GM23338 (cell line): Measurements from ENCODE around the gene KCNIP3. TPM values are rescaled to one million over a fixed set of nuclear protein-coding genes. Genes with fewer than 3 reads are reported as not detected.
A peak's percentile ranks its signal among the peaks of the same experiment; 100 is the strongest.

Experiments
- ATAC-seq: fragments of 200-7000 bp; cut with Tn5 transposase; 3 replicates; pipeline ENCODE4 v1.9.1; 2020
- DNase-seq: peaks from one replicate; pipeline ENCODE4 v3.0.0-alpha.2; 2015; ENCODE audit warnings: low spot score
- H2AFZ ChIP-seq: fragments of 200-600 bp; sonication (generic); 2 replicates; pipeline ENCODE4 v1.8.0; 2016; ENCODE audit warnings: antibody characterized with exemption, mild to moderate bottlenecking, moderate library complexity
- H3F3A ChIP-seq: fragments of 200-600 bp; sonication (generic); replicated peaks from 2 replicates; pipeline ENCODE4 v1.8.0; 2017; ENCODE audit warnings: antibody characterized with exemption, mixed run types, low read depth
- H3K27ac ChIP-seq: fragments of 200-600 bp; sonication (generic); 2 replicates; pipeline ENCODE4 v1.6.1; 2016; ENCODE audit warnings: low read depth
- H3K27me3 ChIP-seq: fragments of 200-600 bp; sonication (generic); 2 replicates; pipeline ENCODE4 v1.8.0; 2016; ENCODE audit warnings: mild to moderate bottlenecking, mixed run types, moderate library complexity; ENCODE audit not compliant: insufficient read depth
- H3K36me3 ChIP-seq: fragments of 200-600 bp; sonication (generic); 2 replicates; pipeline ENCODE4 v1.8.0; 2016; ENCODE audit warnings: mild to moderate bottlenecking; ENCODE audit not compliant: insufficient read depth
- H3K4me1 ChIP-seq: fragments of 200-600 bp; sonication (generic); 2 replicates; pipeline ENCODE4 v1.8.0; 2016; ENCODE audit warnings: mild to moderate bottlenecking, moderate library complexity; ENCODE audit not compliant: insufficient read depth
- H3K4me2 ChIP-seq: fragments of 200-600 bp; sonication (generic); 2 replicates; pipeline ENCODE4 v1.7.1; 2017; ENCODE audit warnings: mixed run types
- H3K4me3 ChIP-seq: fragments of 200-600 bp; sonication (generic); 2 replicates; pipeline ENCODE4 v1.6.1; 2016; ENCODE audit warnings: mixed run types
- H3K79me2 ChIP-seq: fragments of 200-600 bp; sonication (generic); replicated peaks from 2 replicates; pipeline ENCODE4 v1.8.0; 2017; ENCODE audit warnings: mild to moderate bottlenecking; ENCODE audit not compliant: insufficient read depth
- H3K9me2 ChIP-seq: fragments of 200-600 bp; sonication (generic); 2 replicates; pipeline ENCODE4 v1.8.0; 2017; ENCODE audit not compliant: insufficient read depth
- H4K20me1 ChIP-seq: fragments of 200-600 bp; sonication (generic); replicated peaks from 2 replicates; pipeline ENCODE4 v1.8.0; 2017; ENCODE audit warnings: mild to moderate bottlenecking; ENCODE audit not compliant: insufficient read depth
- H3K27ac Mint-ChIP-seq: 2 replicates; pipeline ENCODE4 v1.8.0; 2020; ENCODE audit warnings: inconsistent platforms, mild to moderate bottlenecking, moderate library complexity, mixed read lengths
- H3K27me3 Mint-ChIP-seq: 3 replicates; pipeline ENCODE4 v1.8.0; 2022; ENCODE audit warnings: low read depth, mild to moderate bottlenecking, moderate library complexity, mixed read lengths, inconsistent platforms; ENCODE audit not compliant: insufficient read depth, poor library complexity
- H3K36me3 Mint-ChIP-seq: 3 replicates; pipeline ENCODE4 v1.8.0; 2021; ENCODE audit warnings: low read depth, mild to moderate bottlenecking, inconsistent platforms, moderate library complexity, mixed read lengths
- H3K4me1 Mint-ChIP-seq: 3 replicates; pipeline ENCODE4 v1.8.0; 2020; ENCODE audit warnings: mild to moderate bottlenecking, inconsistent platforms, mixed read lengths
- H3K4me3 Mint-ChIP-seq: 3 replicates; pipeline ENCODE4 v1.8.0; 2021; ENCODE audit warnings: moderate library complexity, mild to moderate bottlenecking, inconsistent platforms, mixed read lengths
- H3K9me3 Mint-ChIP-seq: 3 replicates; pipeline ENCODE4 v1.8.0; 2020; ENCODE audit warnings: moderate library complexity, mild to moderate bottlenecking, inconsistent platforms, mixed read lengths
- CREB1 ChIP-seq: fragments of 250-450 bp; sonication (Bioruptor Pico); IDR thresholded peaks from 2 replicates; pipeline ENCODE4 v1.5.0; 2020; ENCODE audit warnings: low read depth, mild to moderate bottlenecking, moderate library complexity
- CTCF ChIP-seq, 2 experiments: fragments of 200-600 bp in 1 of 2; sonication (generic) in 1 of 2; conservative IDR thresholded peaks; 2 replicates each; pipeline versions ENCODE4 v1.5.1 to v1.6.1; 2016 to 2017; ENCODE audit warnings: antibody characterized with exemption in 2 of 2, low read depth in 2 of 2, mild to moderate bottlenecking in 2 of 2, moderate library complexity in 1 of 2
- EZH2phosphoT487 ChIP-seq: fragments of 200-600 bp; sonication (generic); IDR thresholded peaks from one replicate; pipeline ENCODE4 v1.8.1; 2018; ENCODE audit warnings: antibody characterized with exemption; ENCODE audit not compliant: unreplicated experiment
- JUNB ChIP-seq: IDR thresholded peaks from one replicate; pipeline ENCODE4 v1.6.1; 2016; ENCODE audit warnings: antibody characterized with exemption; ENCODE audit not compliant: unreplicated experiment
- NANOG ChIP-seq: IDR thresholded peaks from 2 replicates; pipeline ENCODE4 v1.6.1; 2016; ENCODE audit warnings: antibody characterized with exemption, borderline replicate concordance
- POLR2AphosphoS5 ChIP-seq: IDR thresholded peaks from 2 replicates; pipeline ENCODE4 v1.6.1; 2016; ENCODE audit warnings: antibody characterized with exemption, low read depth
- REST ChIP-seq: IDR thresholded peaks from one replicate; pipeline ENCODE4 v1.6.1; 2018; ENCODE audit warnings: antibody characterized with exemption; ENCODE audit not compliant: unreplicated experiment
- STAT1 ChIP-seq: IDR thresholded peaks from one replicate; pipeline ENCODE4 v1.6.1; 2016; ENCODE audit warnings: antibody characterized with exemption; ENCODE audit not compliant: unreplicated experiment
- ZNF114 ChIP-seq: fragments of 250-450 bp; sonication (Bioruptor Pico); IDR thresholded peaks from 2 replicates; pipeline ENCODE4 v1.5.0; 2020; ENCODE audit warnings: mild to moderate bottlenecking, moderate library complexity
- ZNF331 ChIP-seq: fragments of 250-450 bp; sonication (Bioruptor Pico); IDR thresholded peaks from 2 replicates; pipeline ENCODE4 v1.5.0; 2020; ENCODE audit warnings: low read depth, mild to moderate bottlenecking, moderate library complexity
- ZNF462 ChIP-seq: fragments of 250-450 bp; sonication (Bioruptor Pico); IDR thresholded peaks from 2 replicates; pipeline ENCODE4 v1.5.0; 2020; ENCODE audit warnings: mild to moderate bottlenecking, moderate library complexity
- polyA plus RNA-seq: library from polyadenylated mRNA; unstranded; fragments of >200 nt; fragmentation: Nextera tagmentation; extraction: Ambion mirVana; gene quantifications from 2 replicates; pipeline ENCODE4 v1.2.1, GENCODE V29; 2016
- total RNA-seq: library from RNA; depleted of rRNA; stranded (reverse); fragments of >200 nt; shearing (Covaris generic); gene quantifications from 2 replicates; pipeline ENCODE4 v1.2.3, GENCODE V29; 2014
- TF ChIP-seq, protein P1 (sequence below): IDR thresholded peaks from 2 replicates; pipeline ENCODE4 v1.6.1; 2016; ENCODE audit warnings: antibody characterized with exemption

Gene KCNIP3
- total and polyA plus RNA-seq, 2 experiments from 2014 or later = 0.32 to 0.83 TPM

DNA sequence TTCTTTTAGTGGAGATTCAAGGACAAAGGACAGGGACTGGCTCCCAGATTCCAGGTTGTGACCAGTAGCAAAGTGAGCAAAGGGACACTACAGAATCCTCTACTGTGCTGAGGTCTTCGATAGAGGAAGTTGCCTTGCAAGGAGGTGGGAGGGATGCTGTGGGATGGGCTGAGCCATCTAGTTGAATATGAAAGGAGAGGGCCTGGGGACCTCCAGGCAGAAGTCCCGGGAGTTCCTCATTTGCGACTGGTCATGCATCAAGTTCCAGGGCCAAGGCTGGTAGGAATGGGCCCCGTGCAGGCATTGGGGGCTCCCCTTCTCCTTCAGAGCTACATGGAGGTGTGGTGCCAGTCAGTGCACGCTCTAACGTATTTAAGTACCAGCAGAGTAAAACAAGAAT, 35.5 kb upstream of the KCNIP3 start:
- peaks cover 34% of the 10 kb centered on the region for H3K9me3 Mint-ChIP-seq
- H3K79me2 ChIP-seq = no peaks in the 10 kb centered on the region
- no peaks in the 10 kb centered on the region for H3K4me1 ChIP-seq
- H2AFZ ChIP-seq = no peak overlapping the region
- no peaks in the 10 kb centered on the region for H3K27me3 ChIP-seq
- H3F3A ChIP-seq = no peaks in the 10 kb centered on the region
- H3K4me1 Mint-ChIP-seq = peaks cover 7% of the 10 kb centered on the region; the same call in 2 of the 3 replicates
- TF ChIP-seq POLR2AphosphoS5 = no peak
- no peak for TF ChIP-seq JUNB
- TF ChIP-seq ZNF462 = no peak
- TF ChIP-seq ZNF114 (CRISPR knock-in tag) = no peak
- TF ChIP-seq, protein P1, sequence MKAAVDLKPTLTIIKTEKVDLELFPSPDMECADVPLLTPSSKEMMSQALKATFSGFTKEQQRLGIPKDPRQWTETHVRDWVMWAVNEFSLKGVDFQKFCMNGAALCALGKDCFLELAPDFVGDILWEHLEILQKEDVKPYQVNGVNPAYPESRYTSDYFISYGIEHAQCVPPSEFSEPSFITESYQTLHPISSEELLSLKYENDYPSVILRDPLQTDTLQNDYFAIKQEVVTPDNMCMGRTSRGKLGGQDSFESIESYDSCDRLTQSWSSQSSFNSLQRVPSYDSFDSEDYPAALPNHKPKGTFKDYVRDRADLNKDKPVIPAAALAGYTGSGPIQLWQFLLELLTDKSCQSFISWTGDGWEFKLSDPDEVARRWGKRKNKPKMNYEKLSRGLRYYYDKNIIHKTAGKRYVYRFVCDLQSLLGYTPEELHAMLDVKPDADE = no peak
- no peak for TF ChIP-seq STAT1
- TF ChIP-seq NANOG = no peak
- TF ChIP-seq EZH2phosphoT487 = no peak
- TF ChIP-seq CREB1 = no peak
- TF ChIP-seq REST = no peak
- no peak for TF ChIP-seq ZNF331 (CRISPR knock-in tag)
- no peak for TF ChIP-seq CTCF (conservative IDR thresholded peaks at IDR 0.05; ENCODE audit: low read depth in 2 of 2)
- no peak overlapping the region for H3K4me3 Mint-ChIP-seq
- H3K27ac Mint-ChIP-seq = no peak overlapping the region; the same call in 1 of the 2 replicates
- peaks cover 15% of the 10 kb centered on the region; the same call in 2 of the 3 replicates for H3K36me3 Mint-ChIP-seq
- H4K20me1 ChIP-seq = no peaks in the 10 kb centered on the region
- ATAC-seq (peak; percentile 62), DNase-seq (peak; percentile 20)
- H3K4me2 ChIP-seq = no peak overlapping the region
- peaks cover 12% of the 10 kb centered on the region for H3K27me3 Mint-ChIP-seq
- no peaks in the 10 kb centered on the region for H3K36me3 ChIP-seq
- no peak overlapping the region for H3K27ac ChIP-seq
- H3K9me2 ChIP-seq = no peaks in the 10 kb centered on the region; the same call in 1 of the 2 replicates
- no peak overlapping the region for H3K4me3 ChIP-seq
